Fibroblast of skin of right biceps (primary cell): ENCODE results near the gene C16orf54.
"Not testable (repeated sequence)": the region's sequence is repeated elsewhere in the genome, so short reads cannot be mapped to it uniquely, and the experiment has no call there.

Experiments used
- DNase-seq: peaks from one replicate; pipeline ENCODE4 v3.0.0-alpha.2; 2013

C16orf54 gene

GRCh38 chr16:29745853-29746345, at the start of gene C16orf54:
Gene C16orf54 (minus strand): TSS chr16:29745990. CDS start chr16:29744951, 1,039 bp downstream.
- DNase-seq: no peak

GRCh38 chr16:29794231-29794710, 48.5 kb upstream of the C16orf54 start:
- no peak for DNase-seq

- not testable (repeated sequence) for DNase-seq
Observed at GRCh38 chr16:29793153-29793552, 47.4 kb upstream of the C16orf54 start.

- DNase-seq: no peak
Observed at GRCh38 chr16:29791845-29792807, 46.3 kb upstream of the C16orf54 start.

GRCh38 chr16:29790949-29791844, 45.4 kb upstream of the C16orf54 start:
- no peak for DNase-seq

- DNase-seq: peak; percentile 99
Observed at GRCh38 chr16:29790183-29790948, 44.6 kb upstream of the C16orf54 start, which contains the start of gene KIF22. Gene KIF22 (plus strand): TSS chr16:29790751. CDS start chr16:29790760, 9 bp downstream.

GRCh38 chr16:29789775-29790182, 44.0 kb upstream of the C16orf54 start:
- no peak for DNase-seq

- not testable (repeated sequence) for DNase-seq
Observed at GRCh38 chr16:29787155-29787554, 41.4 kb upstream of the C16orf54 start.

- peak; percentile 61 for DNase-seq
Observed at GRCh38 chr16:29784901-29785500, 39.2 kb upstream of the C16orf54 start.

GRCh38 chr16:29784157-29784556, 38.4 kb upstream of the C16orf54 start:
- DNase-seq: no peak

GRCh38 chr16:29783094-29783953, 37.5 kb upstream of the C16orf54 start:
- not testable (repeated sequence) for DNase-seq

GRCh38 chr16:29779474-29779873, 33.7 kb upstream of the C16orf54 start:
- DNase-seq: no peak

GRCh38 chr16:29777576-29778350, 32.0 kb upstream of the C16orf54 start, which contains the start of gene ZG16:
Gene ZG16 (plus strand): TSS chr16:29778256. CDS start chr16:29779267, 1,011 bp downstream.
- DNase-seq: no peak

GRCh38 chr16:29775742-29776408, 30.1 kb upstream of the C16orf54 start:
- DNase-seq: peak; percentile 45

GRCh38 chr16:29774730-29775129, 28.9 kb upstream of the C16orf54 start:
- DNase-seq: no peak

GRCh38 chr16:29772330-29772729, 26.5 kb upstream of the C16orf54 start:
- DNase-seq: not testable (repeated sequence)

GRCh38 chr16:29770250-29770929, 24.6 kb upstream of the C16orf54 start:
- no peak for DNase-seq

GRCh38 chr16:29769507-29769906, 23.7 kb upstream of the C16orf54 start:
- DNase-seq: no peak
